ENCODE data around the gene PPM1M. TPM values are rescaled to one million over a fixed set of nuclear protein-coding genes. Genes with fewer than 3 reads are reported as not detected.

Gene PPM1M
- polyA plus RNA-seq, 1 donor from 2014 or later = 1.1 TPM

GRCh38 chr3:52216585-52217408 lies 28.8 kb upstream of the PPM1M start:
- Histone ChIP-seq H2AFZ (ENCODE audit: low read depth, low read length) (no peak overlapping the region), H3K9ac (ENCODE audit: low read length) (no peak overlapping the region), H3K9me2 (ENCODE audit: insufficient read depth, low read length) (no peaks in the 10 kb centered on the region), H3K27me3 (ENCODE audit: insufficient read depth, low read depth, low read length) (no peaks in the 10 kb centered on the region), H3F3A (ENCODE audit: insufficient read depth, low read length, poor library complexity, severe bottlenecking) (no peaks in the 10 kb centered on the region), H3K4me2 (ENCODE audit: low read length) (no peak overlapping the region), H3K4me3 (ENCODE audit: low read length) (no peak overlapping the region), H4K20me1 (ENCODE audit: insufficient read depth) (no peaks in the 10 kb centered on the region), H3K79me2 (replicated peaks; ENCODE audit: insufficient read depth, low read length) (no peaks in the 10 kb centered on the region), H3K27ac (ENCODE audit: low read length) (no peak overlapping the region), H3K36me3 (ENCODE audit: insufficient read depth, low read length) (no peaks in the 10 kb centered on the region), H3K9me3 (ENCODE audit: low read length) (no peaks in the 10 kb centered on the region)
- TF ChIP-seq EP300 (conservative IDR thresholded peaks at IDR 0.05; ENCODE audit: poor library complexity, severe bottlenecking) = no peak
- no peak for TF ChIP-seq CTCF (IDR thresholded peaks at IDR 0.05; ENCODE audit: poor library complexity, severe bottlenecking)
- no peak for TF ChIP-seq TAF1 (IDR thresholded peaks at IDR 0.05; ENCODE audit: low read depth)
- no peak for TF ChIP-seq REST (IDR thresholded peaks at IDR 0.05; ENCODE audit: borderline replicate concordance)
- no peak for TF ChIP-seq SMC3 (conservative IDR thresholded peaks at IDR 0.05; ENCODE audit: poor library complexity)
- TF ChIP-seq RAD21 (conservative IDR thresholded peaks at IDR 0.05) = no peak
- TF ChIP-seq MXI1 (conservative IDR thresholded peaks at IDR 0.05; ENCODE audit: poor library complexity, severe bottlenecking) = no peak
- TF ChIP-seq EZH2 (IDR thresholded peaks at IDR 0.05; ENCODE audit: borderline replicate concordance, insufficient read depth, low read length, poor library complexity, severe bottlenecking) = no peak
- no peak for TF ChIP-seq POLR2AphosphoS5 (IDR thresholded peaks at IDR 0.05)

GRCh38 chr3:52217409-52217805 lies 28.2 kb upstream of the PPM1M start:
- Histone ChIP-seq H3K9me2 (ENCODE audit: insufficient read depth, low read length) (no peaks in the 10 kb centered on the region), H3K36me3 (ENCODE audit: insufficient read depth, low read length) (no peaks in the 10 kb centered on the region), H3F3A (ENCODE audit: insufficient read depth, low read length, poor library complexity, severe bottlenecking) (no peaks in the 10 kb centered on the region), H3K4me2 (ENCODE audit: low read length) (no peak overlapping the region), H3K27me3 (ENCODE audit: insufficient read depth, low read depth, low read length) (no peaks in the 10 kb centered on the region), H3K79me2 (replicated peaks; ENCODE audit: insufficient read depth, low read length) (no peaks in the 10 kb centered on the region), H2AFZ (ENCODE audit: low read depth, low read length) (no peak overlapping the region), H3K27ac (ENCODE audit: low read length) (no peak overlapping the region), H4K20me1 (ENCODE audit: insufficient read depth) (no peaks in the 10 kb centered on the region), H3K9me3 (ENCODE audit: low read length) (no peaks in the 10 kb centered on the region), H3K9ac (ENCODE audit: low read length) (no peak overlapping the region), H3K4me3 (ENCODE audit: low read length) (no peak overlapping the region)
- no peak for TF ChIP-seq RAD21 (conservative IDR thresholded peaks at IDR 0.05)
